HCT116 (cell line): ENCODE data around the gene SLC25A1.

Experiments
- FOSL1 ChIP-seq: IDR thresholded peaks from 2 replicates; pipeline ENCODE4 v1.6.1; 2012; ENCODE audit warnings: low read depth
- POLR2AphosphoS5 ChIP-seq: IDR thresholded peaks from 2 replicates; pipeline ENCODE4 v1.6.1; 2011; ENCODE audit warnings: mild to moderate bottlenecking, low read depth, low read length, moderate library complexity
- SRF ChIP-seq: IDR thresholded peaks from 2 replicates; pipeline ENCODE4 v1.6.1; 2012; ENCODE audit warnings: low read depth
- TF ChIP-seq, protein P1 (sequence below), 3 experiments: fragments of 200-600 bp in 1 of 3; sonication (generic) in 1 of 3; IDR thresholded peaks in 2 of 3; conservative IDR thresholded peaks in 1 of 3; 2 replicates each; pipeline ENCODE4 v1.5.1; 2012 to 2017; ENCODE audit warnings: low read depth in 2 of 3, low read length in 2 of 3, antibody characterized with exemption in 1 of 3, borderline replicate concordance in 1 of 3, control low read depth in 1 of 3, mild to moderate bottlenecking in 1 of 3, mixed read lengths in 1 of 3, mixed run types in 1 of 3, moderate library complexity in 1 of 3; ENCODE audit not compliant: insufficient read depth in 1 of 3
- TF ChIP-seq, protein P2 (sequence below): IDR thresholded peaks from 2 replicates; pipeline ENCODE4 v1.6.1; 2012; ENCODE audit warnings: low read depth

DNA sequence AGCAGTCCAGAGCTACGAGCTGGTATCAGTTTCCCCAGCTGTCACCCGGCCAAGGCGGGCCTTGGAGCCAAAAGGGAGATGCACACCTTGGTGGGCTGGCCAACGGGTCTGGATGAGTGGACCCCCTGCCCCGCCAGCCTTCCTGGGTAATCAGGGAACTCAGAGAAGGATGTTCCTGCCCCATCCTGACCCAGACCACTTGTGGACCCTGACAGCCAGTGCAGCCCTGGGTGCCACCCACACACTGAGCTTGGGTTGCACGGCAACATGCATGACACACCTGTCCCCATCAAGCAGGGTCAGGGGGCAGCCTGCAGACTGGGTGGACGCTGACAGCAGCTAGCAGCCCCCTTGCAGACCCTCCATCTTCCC lies 8.6 kb downstream of the SLC25A1 start:
- no peak for TF ChIP-seq SRF
- no peak for TF ChIP-seq FOSL1
- TF ChIP-seq, protein P1, sequence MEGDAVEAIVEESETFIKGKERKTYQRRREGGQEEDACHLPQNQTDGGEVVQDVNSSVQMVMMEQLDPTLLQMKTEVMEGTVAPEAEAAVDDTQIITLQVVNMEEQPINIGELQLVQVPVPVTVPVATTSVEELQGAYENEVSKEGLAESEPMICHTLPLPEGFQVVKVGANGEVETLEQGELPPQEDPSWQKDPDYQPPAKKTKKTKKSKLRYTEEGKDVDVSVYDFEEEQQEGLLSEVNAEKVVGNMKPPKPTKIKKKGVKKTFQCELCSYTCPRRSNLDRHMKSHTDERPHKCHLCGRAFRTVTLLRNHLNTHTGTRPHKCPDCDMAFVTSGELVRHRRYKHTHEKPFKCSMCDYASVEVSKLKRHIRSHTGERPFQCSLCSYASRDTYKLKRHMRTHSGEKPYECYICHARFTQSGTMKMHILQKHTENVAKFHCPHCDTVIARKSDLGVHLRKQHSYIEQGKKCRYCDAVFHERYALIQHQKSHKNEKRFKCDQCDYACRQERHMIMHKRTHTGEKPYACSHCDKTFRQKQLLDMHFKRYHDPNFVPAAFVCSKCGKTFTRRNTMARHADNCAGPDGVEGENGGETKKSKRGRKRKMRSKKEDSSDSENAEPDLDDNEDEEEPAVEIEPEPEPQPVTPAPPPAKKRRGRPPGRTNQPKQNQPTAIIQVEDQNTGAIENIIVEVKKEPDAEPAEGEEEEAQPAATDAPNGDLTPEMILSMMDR (IDR thresholded peaks at IDR 0.05 in 2 of 3, conservative IDR thresholded peaks at IDR 0.05 in 1 of 3; ENCODE audit: borderline replicate concordance in 1 of 3, insufficient read depth in 1 of 3, low read depth in 2 of 3, low read length in 2 of 3): no peak
- TF ChIP-seq POLR2AphosphoS5: no peak
- TF ChIP-seq, protein P2, sequence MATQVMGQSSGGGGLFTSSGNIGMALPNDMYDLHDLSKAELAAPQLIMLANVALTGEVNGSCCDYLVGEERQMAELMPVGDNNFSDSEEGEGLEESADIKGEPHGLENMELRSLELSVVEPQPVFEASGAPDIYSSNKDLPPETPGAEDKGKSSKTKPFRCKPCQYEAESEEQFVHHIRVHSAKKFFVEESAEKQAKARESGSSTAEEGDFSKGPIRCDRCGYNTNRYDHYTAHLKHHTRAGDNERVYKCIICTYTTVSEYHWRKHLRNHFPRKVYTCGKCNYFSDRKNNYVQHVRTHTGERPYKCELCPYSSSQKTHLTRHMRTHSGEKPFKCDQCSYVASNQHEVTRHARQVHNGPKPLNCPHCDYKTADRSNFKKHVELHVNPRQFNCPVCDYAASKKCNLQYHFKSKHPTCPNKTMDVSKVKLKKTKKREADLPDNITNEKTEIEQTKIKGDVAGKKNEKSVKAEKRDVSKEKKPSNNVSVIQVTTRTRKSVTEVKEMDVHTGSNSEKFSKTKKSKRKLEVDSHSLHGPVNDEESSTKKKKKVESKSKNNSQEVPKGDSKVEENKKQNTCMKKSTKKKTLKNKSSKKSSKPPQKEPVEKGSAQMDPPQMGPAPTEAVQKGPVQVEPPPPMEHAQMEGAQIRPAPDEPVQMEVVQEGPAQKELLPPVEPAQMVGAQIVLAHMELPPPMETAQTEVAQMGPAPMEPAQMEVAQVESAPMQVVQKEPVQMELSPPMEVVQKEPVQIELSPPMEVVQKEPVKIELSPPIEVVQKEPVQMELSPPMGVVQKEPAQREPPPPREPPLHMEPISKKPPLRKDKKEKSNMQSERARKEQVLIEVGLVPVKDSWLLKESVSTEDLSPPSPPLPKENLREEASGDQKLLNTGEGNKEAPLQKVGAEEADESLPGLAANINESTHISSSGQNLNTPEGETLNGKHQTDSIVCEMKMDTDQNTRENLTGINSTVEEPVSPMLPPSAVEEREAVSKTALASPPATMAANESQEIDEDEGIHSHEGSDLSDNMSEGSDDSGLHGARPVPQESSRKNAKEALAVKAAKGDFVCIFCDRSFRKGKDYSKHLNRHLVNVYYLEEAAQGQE: no peak
